ENCODE data around the gene ATP9B.

- TF ChIP-seq CTCF (IDR thresholded peaks at IDR 0.05; ENCODE audit: low read length): no peak
- no peak for TF ChIP-seq EZH2phosphoT487 (IDR thresholded peaks at IDR 0.05; ENCODE audit: low read length)
- TF ChIP-seq EZH2 (optimal IDR thresholded peaks at IDR 0.05; ENCODE audit: low read depth, low read length): no peak
These were observed 191.3 kb downstream of the ATP9B start for GRCh38 chr18:79260510-79260909.

Measured in MM.1S (cell line).